ENCODE data around the gene BDNF.

DNA sequence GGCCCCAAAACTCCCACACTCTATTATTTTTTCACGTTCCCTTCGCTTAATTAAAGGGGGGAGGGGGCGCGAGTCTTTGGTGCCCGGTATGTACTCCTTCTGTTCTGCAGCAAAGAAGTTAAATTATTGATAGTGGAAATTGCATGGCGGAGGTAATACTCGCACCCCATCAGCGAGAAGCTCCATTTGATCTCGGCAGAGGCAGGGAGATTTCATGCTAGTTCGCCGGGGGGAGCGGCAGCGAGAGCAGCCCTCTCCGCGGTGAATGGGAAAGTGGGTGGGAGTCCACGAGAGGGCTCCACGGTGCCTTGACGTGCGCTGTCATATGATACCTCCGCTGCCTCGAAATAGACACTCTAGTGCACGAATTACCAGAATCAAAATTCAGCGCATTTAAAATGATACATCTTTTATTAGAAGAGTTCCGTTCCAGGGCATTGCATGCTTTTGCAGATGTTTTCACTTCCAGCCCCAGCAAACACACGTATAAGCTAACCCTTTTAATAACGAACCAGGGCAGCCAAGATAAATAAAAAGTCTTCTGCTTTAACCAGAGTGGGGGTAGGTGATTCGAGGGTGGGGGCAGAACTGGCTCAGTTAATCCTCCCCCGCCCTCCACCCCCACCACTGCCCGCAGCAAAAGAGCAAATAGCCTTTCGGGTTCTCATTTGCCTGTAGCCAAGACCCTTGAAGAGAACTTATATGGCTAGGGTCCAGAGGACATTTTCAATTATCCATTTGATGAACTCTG lies 1.3 kb upstream of the BDNF start:
- TF ChIP-seq, protein P1, sequence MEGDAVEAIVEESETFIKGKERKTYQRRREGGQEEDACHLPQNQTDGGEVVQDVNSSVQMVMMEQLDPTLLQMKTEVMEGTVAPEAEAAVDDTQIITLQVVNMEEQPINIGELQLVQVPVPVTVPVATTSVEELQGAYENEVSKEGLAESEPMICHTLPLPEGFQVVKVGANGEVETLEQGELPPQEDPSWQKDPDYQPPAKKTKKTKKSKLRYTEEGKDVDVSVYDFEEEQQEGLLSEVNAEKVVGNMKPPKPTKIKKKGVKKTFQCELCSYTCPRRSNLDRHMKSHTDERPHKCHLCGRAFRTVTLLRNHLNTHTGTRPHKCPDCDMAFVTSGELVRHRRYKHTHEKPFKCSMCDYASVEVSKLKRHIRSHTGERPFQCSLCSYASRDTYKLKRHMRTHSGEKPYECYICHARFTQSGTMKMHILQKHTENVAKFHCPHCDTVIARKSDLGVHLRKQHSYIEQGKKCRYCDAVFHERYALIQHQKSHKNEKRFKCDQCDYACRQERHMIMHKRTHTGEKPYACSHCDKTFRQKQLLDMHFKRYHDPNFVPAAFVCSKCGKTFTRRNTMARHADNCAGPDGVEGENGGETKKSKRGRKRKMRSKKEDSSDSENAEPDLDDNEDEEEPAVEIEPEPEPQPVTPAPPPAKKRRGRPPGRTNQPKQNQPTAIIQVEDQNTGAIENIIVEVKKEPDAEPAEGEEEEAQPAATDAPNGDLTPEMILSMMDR (IDR thresholded peaks at IDR 0.05) = no peak
- TF ChIP-seq EZH2 (IDR thresholded peaks at IDR 0.05; ENCODE audit: borderline replicate concordance, insufficient read depth, low read depth, low read length, poor library complexity, severe bottlenecking) = no peak

All from B cell (primary cell).